ENCODE results near the gene ZNF771.
"Not testable (repeated sequence)": the region's sequence is repeated elsewhere in the genome, so short reads cannot be mapped to it uniquely, and the experiment has no call there.

Gene ZNF771

DNA sequence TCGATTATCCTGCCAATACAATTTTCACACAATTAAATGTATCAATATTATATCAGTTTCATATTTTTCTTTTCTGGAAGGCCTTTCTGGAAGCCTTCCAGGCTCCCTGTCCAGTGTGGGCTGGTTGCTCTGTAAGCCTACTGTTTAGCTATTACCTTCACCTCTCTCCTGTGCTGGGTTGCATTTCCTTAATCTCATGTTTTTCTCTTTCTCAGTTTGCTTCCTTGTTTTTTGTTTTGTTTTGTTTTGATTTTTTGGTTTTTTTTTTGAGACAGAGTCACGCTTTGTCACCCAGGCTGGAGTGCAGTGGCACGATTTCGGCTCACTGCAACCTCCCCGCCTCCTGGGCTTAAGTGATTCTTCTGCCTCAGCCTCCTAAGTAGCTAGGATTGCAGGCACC lies 31.4 kb downstream of the ZNF771 start:
- no peak for DNase-seq

GRCh38 chr16:30439720-30440348 lies 32.4 kb downstream of the ZNF771 start:
- no peak for DNase-seq

- no peak for DNase-seq
These were observed 36.2 kb downstream of the ZNF771 start for GRCh38 chr16:30443631-30444030.

- DNase-seq: no peak
These were observed 37.1 kb downstream of the ZNF771 start for GRCh38 chr16:30444231-30445148.

GRCh38 chr16:30445149-30445407 lies 37.7 kb downstream of the ZNF771 start:
- DNase-seq: no peak

- DNase-seq: peak; percentile 71
These were observed 38.2 kb downstream of the ZNF771 start, which contains the start of gene SEPHS2 for GRCh38 chr16:30445408-30446202. SEPHS2 (minus strand) TSS chr16:30445874; CDS start chr16:30445727, 147 bp downstream.

GRCh38 chr16:30446203-30446595 lies 38.8 kb downstream of the ZNF771 start:
- no peak for DNase-seq

GRCh38 chr16:30447512-30448226 lies 40.3 kb downstream of the ZNF771 start:
- DNase-seq: no peak

DNA sequence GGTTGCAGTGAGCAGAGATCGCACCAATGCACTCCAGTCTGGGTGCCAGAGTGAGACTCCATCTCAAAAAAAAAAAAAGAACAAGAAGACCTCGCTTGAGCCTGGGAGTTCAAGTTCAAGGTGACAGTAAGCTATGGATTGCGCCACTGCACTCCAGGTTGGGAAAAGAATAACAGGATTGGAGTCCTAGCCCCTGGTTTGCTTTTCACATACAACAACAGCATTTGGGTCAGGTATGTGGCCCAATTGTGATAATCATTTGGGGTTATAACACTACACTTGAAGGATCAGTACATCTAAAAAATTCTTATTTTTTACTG lies 41.7 kb downstream of the ZNF771 start:
- DNase-seq: no peak

- DNase-seq: not testable (repeated sequence)
These were observed 45.5 kb downstream of the ZNF771 start for GRCh38 chr16:30452709-30453580.

DNA sequence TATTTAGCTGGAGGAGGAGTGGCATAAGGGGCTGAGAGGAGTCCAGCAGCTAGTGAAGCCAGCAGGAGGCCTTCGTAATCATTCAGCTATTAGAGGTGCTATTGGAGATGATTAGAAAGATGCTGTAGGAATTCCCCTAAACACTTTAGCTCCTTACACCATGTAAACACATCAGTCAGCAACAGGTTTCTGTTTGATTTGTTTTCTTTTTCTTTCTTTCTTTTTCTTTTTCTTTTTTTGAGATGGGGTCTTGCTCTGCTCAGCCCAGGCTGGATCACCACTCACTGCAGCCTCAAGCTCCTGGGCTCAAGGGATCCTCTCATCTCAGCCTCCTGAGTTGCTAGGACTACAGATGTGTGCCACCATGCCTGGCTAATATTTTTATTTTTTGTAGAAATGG lies 48.9 kb downstream of the ZNF771 start:
- no peak for DNase-seq

DNA sequence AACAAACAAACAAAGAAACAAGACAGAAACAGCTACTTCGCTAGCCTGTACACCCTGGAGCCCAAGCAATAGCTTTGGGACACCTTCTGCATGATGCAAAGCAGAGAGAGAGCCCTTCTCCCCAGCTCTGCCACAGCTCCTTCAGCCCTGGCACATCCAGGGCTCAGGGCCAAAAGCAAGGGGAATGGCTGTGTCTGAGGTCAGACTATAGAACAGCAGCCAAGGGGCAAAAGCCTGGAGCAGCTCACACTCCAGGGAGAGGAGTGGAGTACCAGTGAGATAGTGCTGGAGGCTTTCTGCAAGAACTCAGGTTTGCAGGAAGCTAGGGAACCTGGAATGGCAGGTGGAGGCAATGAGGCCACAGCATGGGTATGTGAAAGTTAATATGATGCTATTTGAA lies 49.9 kb downstream of the ZNF771 start:
- DNase-seq: no peak

DNA sequence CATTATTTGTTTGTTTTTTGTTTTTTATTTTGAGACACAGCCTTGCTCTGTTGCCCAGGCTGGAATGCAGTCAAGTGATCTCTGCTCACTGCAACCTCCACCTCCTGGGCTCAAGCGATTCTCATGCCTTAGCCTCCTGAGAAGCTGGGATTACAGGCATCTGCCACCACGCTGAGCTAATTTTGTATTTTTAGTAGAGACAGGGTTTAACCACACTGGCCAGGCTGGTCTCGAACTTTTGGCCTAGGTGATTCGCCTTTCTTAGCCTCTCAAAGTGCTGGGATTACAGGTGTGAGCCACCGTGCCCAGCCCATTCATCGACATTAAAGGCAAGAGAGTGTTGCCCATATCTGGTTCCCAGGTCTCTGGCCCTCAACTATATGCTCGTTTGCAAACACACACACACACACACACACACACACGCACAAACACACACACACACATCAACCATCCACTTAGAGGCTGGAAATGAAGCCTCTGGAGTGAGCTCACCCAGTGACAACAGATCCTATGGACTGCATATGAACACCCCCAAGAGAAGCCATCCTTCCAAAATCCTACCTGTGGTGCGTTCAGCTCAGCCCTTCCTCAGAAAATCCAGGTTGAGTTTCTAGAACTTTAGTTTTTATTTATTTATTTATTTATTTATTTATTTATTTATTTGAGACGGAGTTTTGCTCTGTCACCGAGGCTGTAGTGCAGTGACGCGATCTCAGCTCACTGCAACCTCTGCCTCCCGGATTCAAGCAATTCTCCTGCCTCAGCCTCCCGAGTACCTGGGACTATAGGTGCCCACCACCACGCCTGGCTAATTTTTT lies 50.5 kb downstream of the ZNF771 start:
- no peak for DNase-seq

DNA sequence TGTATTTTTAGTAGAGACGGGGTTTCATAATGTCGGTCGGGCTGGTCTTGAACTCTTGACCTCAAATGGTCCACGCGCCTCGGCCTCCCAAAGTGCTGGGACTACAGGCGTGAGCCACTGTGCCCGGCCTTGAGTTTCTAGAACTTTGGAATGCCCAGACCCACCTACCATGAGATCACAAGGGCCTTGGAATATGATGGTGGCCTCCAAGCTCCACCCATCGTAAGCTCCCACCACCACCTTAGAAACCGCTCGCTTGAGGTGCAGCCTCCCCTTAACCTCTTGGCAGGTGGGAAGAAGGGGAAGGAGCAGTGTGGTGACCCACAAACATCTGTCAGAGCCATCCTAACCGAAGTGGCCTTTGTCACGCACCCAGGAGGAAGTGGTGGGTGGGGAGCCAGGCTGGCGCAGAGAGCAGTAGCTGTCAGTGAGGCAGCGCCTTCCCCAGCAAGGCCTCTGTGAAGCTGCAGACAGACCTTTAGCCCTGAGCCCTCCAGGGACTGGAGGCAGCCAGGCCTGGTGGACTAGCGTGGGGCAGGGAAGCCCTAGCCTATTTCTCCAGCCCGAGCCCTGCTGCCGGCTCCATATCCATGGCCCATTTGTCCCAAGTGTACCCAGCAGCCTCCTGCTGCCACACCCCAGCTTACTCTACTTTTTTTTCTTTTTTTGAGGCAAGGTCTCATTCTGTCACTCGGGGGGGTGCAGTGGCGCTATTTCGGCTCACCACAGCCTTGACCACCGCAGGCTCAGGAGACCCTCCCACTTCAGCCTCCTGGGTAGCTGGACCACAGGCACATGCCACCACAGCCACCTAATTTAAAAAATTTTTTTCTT lies 51.4 kb downstream of the ZNF771 start:
- no peak for DNase-seq

- no peak for DNase-seq
These were observed 52.0 kb downstream of the ZNF771 start for GRCh38 chr16:30459456-30459855.

GRCh38 chr16:30461426-30461825 lies 54.0 kb downstream of the ZNF771 start:
- not testable (repeated sequence) for DNase-seq

DNA sequence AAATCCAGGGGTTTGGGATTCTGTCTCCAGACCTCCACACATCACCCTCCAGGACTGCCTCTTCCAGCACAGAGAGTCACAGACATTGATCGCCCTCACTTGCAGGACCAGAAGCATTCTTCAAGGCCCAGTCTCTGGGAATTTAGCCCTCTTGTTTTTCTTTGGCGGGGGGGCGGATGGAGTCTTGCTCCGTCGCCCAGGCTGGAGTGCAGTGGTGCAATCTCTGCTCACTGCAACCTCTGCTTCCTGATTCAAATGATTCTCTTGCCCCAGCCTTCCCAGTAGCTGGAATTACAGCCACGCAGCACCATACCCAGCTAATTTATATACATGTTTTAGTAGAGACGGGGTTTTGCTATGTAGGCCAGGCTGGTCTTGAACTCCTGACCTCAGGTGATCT lies 56.7 kb downstream of the ZNF771 start:
- DNase-seq: no peak

All from NCI-H2081 treated with DMSO at 0.1 percent for 48 hours (cell line).